ENCODE measurements around the gene ATE1.
"Not testable (repeated sequence)": the region's sequence is repeated elsewhere in the genome, so short reads cannot be mapped to it uniquely, and the experiment has no call there.

Gene ATE1

DNA sequence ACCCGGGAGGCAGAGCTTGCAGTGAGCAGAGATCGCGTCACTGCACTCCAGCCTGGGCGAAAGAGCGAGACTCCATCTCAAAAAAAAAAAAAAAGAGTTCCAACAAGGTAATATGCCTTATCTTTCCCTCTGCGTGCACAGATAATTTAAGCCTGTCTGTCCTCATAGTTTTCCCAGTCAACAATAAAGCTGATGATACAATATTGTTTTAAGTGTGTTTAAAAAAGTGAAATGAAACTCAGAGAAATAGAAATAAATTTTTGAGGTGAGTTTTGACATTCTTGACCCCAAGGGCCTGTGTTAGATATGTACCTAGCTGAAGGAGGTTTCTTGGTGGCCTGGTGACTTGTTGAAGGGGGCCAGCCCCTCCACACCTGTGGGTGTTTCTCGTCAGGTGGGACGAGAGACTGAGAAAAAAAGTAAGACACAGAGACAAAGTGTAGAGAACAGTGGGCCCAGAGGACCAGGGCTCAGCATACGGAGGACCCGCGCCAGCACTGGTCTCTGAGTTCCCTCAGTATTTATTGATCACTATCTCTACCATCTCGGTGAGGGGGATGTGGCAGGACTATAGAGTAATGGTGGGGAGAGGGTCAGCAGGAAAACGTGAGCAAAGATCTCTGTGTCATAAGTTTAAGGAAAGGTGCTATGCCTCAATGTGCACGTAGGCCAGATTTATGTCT lies 1.9 kb upstream of the ATE1 start:
- DNase-seq (ENCODE audit: low spot score): not testable (repeated sequence)

DNA sequence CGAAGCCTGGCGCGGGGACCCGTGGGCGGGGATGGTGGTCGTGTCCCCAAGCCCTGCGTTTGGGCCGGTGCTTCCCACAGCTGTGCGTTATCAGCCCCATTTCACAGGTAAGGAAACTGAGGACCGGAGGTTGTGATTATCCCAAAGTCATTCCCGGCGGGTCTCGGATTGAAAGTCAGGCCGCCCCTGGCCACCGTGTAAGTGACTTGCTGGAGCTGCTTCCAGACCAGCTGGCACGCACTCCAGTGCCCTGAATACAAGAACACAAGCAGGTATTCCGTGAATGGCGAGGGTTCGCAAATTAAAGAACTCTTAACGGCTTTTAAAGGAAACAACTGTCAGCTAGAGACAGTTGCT lies 675 bp upstream of the ATE1 start:
- no peak for DNase-seq (ENCODE audit: low spot score)

DNA sequence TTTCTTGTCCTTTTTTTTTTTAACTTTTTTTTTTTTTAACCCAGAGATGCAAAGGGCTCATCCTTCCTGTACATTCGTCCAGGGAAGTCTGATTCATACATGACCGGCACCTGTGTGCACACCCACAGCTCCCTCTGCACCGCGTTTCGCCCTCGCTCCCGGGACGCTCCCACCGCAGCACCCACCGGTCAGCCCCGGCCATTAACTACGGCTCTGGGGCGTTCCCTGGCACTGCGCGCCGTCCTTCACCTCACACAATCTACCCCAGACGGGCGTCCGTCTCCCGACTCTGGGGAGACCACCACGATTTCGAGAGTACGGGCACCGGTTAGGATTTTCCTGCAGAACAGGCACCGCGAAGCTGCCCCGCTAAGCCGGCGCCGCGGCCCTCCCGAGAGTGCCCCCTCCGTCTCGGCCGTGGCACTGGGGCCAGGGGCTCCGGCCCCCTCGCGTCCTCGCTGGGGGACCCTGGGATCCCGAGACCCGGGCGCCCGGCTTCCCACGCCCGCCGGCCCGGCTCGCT lies 452 bp downstream of the ATE1 start:
- DNase-seq (ENCODE audit: low spot score): no peak

DNA sequence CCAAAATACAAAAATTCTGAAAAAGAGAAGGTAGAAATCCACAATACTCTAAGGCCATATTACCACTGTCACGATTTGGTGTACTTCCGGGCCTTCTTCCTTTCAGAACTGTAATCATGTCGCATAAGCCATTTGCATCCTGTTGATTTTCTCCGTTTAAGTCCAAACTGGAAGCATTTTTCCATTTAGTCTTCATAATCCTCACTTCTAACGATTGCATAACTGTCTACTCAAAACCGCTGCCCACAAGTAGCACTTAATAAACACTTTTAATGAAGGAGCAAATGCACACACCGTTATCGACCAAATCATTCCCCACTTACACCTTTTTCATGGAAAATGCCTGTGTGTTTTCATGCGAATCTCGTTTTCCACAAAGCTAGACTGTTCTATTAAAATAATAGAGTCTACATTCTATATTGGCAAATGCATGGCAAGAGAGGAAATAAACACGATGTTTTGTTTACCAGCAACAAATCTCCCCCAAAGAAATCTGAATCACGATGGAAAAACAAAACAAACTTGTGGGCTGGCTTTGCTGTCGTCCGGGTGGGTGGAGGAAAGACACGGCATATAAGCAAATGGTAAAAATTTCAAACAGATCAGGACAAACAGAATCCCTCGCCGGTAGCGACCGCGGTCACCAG lies 1.0 kb downstream of the ATE1 start:
- no peak for DNase-seq (ENCODE audit: low spot score)

DNA sequence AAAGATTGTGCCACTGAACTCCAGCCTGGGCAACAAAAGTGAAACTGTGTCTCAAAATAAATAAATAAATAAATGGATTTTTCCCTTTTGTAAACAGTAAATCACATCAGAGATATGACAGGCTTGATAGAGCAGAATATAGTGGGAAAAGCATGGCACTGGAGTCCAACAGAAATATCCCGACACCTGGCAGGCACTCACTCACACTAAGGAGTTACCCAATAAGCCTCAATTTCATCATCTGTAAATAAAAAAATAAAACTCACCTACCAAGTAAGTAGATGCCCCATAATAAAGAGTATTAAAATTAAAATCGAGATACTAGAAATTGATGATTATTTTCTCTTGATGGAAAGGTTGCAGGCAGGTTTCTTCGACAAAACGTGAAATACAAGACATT lies 1.7 kb downstream of the ATE1 start:
- DNase-seq (ENCODE audit: low spot score): no peak

DNA sequence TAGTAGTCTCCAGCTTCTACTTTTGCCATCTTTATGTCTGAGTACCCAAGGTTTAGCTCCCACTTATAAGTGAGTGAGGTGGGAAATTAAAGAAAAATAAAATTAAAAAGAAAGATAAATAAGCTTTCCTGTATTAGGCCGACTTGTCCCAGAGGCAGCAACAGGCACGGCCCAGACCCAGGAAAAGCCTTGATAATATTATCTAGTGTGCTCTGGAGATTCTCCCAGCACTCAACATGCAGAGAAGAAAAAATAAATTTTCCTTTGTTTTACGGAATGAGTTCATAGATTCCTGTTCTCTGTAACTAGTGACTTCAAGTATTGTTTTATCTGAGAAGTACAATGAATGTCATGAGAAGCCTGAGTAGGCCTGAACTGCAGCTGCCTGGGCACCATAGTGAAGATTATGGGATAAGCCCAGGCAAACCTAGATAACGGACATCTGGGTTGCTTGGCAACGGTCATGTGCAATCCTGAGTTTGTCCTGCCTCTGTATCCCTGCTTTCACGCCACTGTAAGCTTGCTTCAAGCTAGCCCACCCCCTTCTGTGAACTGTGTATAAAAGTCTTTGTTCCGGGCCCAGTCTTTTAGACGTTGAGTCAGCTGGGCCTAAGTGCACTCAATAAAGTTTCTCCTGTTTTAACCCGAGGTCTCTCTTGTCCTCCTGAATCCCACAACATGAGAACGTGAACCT lies 6.4 kb downstream of the ATE1 start:
- no peak for DNase-seq (ENCODE audit: low spot score)

DNA sequence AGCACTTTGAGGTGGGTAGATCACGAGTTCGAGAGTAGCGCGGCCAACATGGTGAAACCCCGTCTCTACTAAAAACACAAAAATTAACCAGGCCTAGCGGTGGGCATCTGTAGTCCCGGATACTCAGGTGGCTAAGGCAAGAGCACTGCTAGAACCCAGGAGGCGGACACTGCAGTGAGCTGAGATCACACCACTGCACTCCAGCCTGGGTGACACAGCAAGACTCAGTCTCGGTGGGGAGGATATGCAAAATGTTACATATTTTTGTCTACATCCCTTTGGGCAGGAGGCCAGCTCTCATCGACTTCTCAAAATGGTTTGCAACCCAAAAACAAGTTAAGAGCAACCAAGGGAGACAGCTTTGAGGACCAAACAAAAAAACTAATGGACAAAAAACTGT lies 8.2 kb downstream of the ATE1 start:
- DNase-seq (ENCODE audit: low spot score): no peak

DNA sequence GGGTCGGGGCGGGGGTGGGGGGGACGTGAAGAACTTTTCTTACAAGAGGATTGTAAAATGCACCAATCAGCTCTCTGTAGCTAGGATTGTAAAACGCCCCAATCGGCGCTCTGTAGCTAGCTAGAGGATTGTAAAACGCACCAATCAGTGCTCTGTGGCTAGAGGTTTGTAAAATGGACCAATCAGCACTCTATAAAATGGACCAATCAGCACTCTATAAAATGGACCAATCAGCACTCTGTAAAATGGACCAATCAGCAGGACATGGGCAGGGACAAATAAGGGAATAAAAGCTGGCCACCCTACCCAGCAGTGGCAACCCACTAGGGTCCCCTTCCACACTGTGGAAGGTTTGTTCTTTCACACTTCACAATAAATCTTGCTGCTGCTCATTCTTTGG lies 9.0 kb downstream of the ATE1 start:
- DNase-seq (ENCODE audit: low spot score): not testable (repeated sequence)

DNA sequence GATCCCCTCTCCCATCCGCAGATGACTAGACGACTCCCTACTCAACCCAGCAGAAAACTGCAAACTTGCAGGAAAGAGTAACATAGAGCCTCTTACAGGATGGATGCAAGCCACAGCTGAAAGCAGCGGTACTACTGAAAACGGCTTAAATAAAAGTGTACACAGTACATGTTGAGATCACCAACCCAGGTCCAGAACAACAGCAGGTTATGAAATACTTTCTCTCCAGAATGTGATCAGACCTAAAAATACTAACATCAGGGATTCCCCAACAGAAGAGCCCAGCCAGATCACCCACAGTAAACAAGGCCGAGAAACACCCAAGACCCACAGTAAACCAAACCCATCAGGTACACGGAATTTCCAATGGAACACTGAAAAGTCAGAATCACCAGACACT lies 13.2 kb downstream of the ATE1 start:
- no peak for DNase-seq (ENCODE audit: low spot score)

DNA sequence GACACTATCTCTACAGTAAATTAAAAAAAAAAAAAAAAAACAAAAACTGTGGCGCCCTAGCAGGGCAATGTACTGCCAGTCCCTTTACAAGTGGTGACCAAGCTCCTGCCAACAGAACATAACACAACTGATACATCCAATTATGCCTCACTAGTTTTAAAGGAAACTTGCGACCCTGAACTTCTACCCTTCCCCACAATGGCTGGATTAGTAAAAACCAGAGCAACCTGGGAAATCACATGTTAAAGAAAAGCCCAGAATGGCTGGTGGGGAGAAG lies 16.5 kb downstream of the ATE1 start:
- DNase-seq (ENCODE audit: low spot score): no peak

DNA sequence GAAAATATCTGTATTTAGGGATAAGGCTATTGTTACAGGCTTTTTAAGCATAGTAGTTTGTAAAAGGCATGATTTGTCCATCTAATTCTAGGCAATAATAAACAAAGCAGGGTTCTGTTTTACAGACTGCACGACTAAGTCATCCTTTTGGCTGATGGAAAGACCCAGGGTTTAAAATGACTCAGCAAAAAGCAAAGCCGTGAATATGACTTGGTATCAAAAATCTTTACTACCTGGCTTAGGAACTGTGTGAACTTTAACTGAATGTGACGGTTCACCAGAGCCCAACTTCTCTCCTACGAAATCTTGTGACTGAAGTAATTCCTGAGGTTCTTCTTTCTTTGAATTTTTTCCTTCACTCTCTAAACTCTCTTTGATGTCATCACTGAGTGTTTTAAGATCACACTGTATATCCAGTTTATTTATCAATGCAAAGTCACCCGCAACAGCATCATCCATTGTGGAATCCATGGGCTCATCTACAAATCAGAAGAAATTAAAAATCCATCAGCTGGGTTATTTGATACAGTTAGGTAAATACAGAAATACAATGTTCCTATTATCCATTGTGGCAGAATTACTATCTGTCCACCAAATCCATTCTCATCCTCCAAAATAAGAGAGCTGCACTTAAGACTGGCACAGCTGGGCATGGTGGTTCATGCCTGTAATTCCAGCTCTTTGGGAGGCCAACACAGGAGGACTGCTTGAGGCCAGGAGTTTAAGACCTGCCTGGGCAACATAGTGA lies 17.0 kb downstream of the ATE1 start:
- DNase-seq (ENCODE audit: low spot score): peak; percentile 68

DNA sequence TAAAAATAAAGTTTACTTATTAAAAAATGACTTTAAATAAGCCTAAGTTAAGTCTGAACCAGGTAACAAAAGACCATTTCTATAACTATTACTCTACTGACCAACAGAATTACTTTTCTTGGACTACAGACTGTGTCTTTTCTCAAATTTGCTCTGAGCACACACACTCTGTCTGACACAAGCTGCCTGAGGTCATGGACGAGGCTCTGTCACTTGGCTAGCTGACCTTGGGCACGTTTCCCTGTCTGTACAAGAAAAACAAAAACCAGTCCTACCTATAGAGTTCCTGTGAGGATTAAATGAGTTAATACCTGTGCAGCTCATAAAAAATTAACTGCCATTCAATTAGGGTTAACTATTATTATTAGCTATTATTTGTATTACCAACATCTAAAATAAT lies 22.9 kb downstream of the ATE1 start:
- no peak for DNase-seq (ENCODE audit: low spot score)

DNA sequence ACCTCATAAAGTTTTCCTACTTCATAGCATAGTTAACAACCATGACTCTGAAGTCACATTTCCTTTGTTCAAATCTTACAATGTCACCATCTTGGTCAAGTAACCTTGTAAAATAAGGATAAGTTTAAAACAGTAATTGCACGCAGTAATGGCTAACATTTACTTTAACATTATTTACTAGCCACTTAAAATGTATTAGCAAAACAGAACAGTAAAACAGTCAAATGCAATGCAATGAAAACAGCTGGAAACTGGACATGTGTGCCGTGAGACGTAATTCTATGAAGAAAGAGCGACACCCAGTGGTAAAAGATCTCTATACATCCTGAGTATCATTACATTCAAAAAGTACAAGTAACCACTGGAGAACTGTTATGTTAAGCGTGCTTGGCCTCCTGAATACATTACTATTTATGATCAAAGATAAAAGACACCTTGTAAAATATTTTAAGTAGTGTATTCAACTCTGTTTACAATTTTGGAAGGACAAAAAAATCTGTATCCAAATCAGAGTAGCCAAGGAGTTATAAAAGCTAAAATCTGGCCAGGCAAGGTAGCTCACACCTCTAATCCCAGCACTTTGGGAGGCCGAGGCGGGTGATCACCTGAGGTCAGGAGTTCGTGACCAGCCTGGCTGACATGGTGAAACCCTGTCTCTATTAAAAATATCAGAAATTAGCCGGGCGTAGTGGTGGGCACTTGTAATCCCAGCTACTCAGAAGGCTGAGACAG lies 27.2 kb downstream of the ATE1 start:
- DNase-seq (ENCODE audit: low spot score): peak; percentile 48

DNA sequence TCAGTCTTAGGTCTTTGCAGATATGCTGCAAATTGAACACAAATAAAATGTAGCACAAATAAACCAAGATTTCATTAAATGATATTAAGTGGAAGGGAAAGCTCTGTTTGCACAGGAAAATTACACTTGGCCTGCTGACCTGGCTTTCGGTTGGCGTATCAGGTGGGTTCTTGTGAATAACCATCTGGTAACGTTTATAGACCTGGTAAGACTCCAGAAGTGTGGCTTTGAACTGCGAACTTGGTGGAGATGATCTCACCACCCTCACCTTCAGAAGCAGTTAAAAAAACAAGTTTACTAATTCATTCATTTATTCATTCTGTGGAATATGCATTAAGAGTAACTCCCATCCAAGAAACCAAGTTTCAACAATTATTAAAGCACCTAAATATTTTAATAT lies 28.1 kb downstream of the ATE1 start:
- DNase-seq (ENCODE audit: low spot score): no peak

DNA sequence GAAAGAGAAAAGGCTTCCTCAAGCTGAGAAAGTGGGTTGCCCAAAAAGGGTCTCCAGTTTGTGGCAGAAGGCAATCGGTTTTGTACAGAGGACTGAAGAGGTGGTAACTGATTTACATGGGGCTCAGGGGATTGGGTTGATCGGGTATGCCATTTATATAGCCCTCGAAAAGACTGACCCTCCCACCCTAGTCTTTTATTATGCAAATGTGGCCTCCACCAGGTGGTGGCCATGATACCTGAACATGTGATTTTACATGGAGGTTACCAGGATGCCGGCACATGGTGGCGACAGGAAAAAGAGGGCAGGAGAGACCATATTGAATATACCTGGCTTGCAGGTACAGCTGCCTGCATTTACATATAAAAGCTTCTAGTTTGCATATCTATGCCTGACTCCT lies 36.7 kb downstream of the ATE1 start:
- DNase-seq (ENCODE audit: low spot score): no peak

DNA sequence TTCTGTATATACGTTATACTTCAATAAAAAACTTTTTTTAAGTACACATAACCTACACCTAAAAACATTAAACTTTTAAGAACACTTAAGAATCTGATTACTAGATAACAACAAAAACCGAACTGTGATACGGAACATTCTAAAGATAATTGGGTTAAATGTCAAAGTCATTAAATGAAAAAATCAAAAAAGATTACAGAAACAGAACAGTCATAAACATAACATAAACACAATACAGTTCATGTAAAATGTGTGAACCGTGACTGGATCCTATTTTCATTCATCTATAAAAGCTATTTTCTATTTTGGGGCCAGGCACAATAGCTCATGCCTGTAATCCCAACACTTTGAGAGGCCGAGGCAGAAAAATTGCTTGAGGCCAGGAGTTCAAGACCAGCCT lies 38.6 kb downstream of the ATE1 start:
- no peak for DNase-seq (ENCODE audit: low spot score)

DNA sequence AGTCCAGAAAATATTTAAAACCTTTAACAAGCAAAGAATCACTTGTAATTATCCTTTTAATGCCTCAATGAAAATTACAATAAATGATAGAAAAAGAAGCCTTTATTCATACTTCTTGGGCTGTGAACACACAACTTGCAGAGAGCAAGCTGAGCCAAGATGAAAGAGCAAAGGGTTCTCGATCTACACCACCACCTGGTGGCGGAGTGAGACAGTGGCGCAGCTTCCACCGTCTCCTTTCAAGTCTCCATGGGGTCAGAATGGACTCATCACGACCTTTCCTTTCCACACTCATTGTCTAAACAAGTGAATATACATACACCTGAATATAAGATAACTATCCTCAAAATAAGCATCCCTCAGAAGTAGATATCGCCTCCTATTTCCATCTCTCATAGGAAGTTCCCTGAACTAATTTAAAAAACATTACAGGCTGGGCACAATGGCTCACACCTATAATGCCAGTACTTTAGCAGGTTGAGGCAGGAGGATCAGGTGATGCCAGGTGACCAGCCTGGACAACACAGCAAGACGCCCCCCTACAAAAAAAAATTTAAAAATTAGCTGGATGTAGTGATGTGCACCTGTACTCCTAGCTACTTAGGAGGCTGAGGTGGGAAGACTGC lies 40.7 kb downstream of the ATE1 start:
- peak; percentile 58 for DNase-seq (ENCODE audit: low spot score)

DNA sequence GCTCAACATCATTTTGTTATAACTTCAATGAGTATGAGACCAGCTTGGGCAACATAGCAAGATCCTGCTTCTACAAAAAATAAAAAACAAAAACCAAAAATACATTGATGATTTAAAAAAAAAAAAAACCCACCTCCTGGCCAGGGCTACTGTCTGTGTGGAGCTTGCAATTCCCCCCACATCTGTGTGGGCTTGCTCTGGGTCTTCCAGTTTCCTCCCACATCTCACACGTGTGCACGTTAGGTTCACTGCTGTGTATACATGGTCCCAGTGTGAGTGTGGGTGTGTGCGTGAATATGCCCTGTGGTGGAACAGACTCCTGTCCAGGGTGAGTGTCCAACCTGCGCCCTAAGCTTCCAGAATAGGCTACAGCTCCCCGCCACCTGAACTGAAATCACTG lies 41.6 kb downstream of the ATE1 start:
- DNase-seq (ENCODE audit: low spot score): no peak

DNA sequence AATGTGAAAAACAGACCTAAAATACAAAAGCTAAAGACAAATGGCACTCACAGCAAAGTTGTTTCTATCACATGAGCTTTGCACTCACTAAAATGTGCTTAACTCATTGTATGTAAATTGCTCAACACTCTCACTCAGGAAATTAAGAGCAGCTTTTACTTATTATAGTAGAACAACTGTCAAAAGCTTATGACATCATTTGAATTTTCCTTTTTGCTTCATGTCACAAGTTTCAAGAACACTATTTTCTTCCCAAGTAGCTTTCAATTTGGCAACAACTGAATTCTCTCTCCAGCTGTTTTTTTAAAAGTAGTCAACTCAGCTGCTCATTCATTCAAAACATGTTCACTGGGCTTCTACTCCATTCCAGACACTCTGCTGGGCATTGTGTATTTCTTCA lies 46.9 kb downstream of the ATE1 start:
- DNase-seq (ENCODE audit: low spot score): peak; percentile 36

DNA sequence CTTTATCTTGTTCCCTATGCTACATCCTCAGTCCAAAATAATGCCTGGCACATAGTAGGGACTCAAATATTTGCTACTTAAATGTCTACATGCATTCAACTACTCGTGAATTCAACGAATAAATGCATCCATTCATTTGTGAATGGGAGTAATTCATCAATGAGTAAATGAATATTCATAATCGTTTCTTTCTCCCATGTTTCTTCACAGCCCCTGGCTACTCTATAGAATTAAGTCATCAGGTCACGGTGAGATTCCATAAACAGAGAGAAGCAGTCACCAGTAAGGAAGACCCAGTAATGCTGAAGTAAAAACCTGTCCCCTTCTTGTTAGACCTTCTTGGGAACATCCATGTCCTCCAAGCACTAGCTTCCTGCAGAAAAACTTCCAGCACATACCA lies 48.4 kb downstream of the ATE1 start:
- peak; percentile 11 for DNase-seq (ENCODE audit: low spot score)

DNA sequence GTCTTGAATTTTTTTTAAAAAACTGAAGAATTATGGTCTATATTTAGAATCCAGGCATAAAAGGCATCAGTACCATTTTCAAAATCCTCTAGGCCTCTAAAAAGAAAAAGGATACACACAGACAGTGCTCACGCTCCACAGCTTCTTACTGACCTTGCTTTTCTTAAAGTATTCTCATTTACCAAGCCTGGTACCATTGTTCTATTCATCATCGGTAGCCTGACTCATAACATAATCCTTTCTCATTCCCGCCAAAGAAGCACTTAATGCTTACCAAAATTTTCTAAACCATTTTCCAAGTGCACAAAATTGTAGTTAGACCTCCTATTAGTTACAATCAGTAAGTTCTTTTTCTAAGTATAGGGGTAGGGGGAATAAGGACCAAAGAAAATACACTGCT lies 54.6 kb downstream of the ATE1 start:
- DNase-seq (ENCODE audit: low spot score): no peak

DNA sequence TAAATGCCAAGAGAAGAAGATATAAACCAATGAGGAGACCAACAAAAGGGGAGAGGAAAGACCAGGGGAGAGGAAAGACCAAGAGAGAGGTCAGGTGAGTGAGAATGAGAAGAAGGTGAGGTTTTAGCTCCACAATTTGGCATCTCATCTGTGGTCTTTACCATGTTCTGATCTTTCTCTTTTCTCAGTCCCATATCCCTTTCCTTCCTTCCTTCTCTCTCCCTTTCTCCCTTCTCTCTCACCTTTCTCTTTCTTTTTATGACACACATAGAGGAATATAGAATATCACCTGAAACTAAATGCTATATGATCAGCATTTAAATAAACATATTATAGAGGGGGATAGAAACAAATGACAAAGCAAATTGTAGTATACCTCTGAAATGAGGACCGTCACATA lies 57.4 kb downstream of the ATE1 start:
- DNase-seq (ENCODE audit: low spot score): no peak

Measured in COLO829 (cell line).